K562 (cell line): ENCODE results near the gene GTF2H4. TPM values are rescaled to one million over a fixed set of nuclear protein-coding genes. Genes with fewer than 3 reads are reported as not detected.
A peak's percentile ranks its signal among the peaks of the same experiment; 100 is the strongest.

Experiments
- BCOR ChIP-seq: fragments of 450-650 bp; IDR thresholded peaks from 2 replicates; pipeline ENCODE4 v1.6.1; 2016
- CXXC5 ChIP-seq: fragments of 250-450 bp; sonication (Bioruptor Pico); IDR thresholded peaks from 2 replicates; pipeline ENCODE4 v1.8.0; 2022; ENCODE audit warnings: inconsistent platforms, mild to moderate bottlenecking, moderate library complexity
- HEY1 ChIP-seq: fragments of 250-450 bp; sonication (Bioruptor Pico); IDR thresholded peaks from 2 replicates; pipeline ENCODE4 v1.5.0; 2020; ENCODE audit warnings: mild to moderate bottlenecking, moderate library complexity, borderline replicate concordance
- KDM1A ChIP-seq, 2 experiments: fragments of 450-650 bp; IDR thresholded peaks; 2 replicates each; pipeline ENCODE4 v1.6.1; 2016; ENCODE audit warnings: mild to moderate bottlenecking in 2 of 2
- MEIS2 ChIP-seq: fragments of 450-650 bp; IDR thresholded peaks from 2 replicates; pipeline ENCODE4 v1.6.1; 2014; ENCODE audit warnings: mild to moderate bottlenecking; ENCODE audit not compliant: partially characterized antibody
- MNT ChIP-seq, 2 experiments: fragments of 450-650 bp; conservative IDR thresholded peaks; 2 replicates each; pipeline ENCODE4 v1.6.1; 2017; ENCODE audit warnings: mild to moderate bottlenecking in 2 of 2, moderate library complexity in 2 of 2
- NR4A1 ChIP-seq, 2 experiments: fragments of 250-450 bp in 1 of 2; fragments of 450-650 bp in 1 of 2; sonication (Bioruptor Pico) in 1 of 2; IDR thresholded peaks; 2 replicates each; pipeline versions ENCODE4 v1.4.0 to v1.6.1; 2016 to 2020; ENCODE audit warnings: mild to moderate bottlenecking in 2 of 2, missing compliant biosample characterization in 1 of 2, missing genetic modification characterization in 1 of 2, moderate library complexity in 1 of 2
- POLR2G ChIP-seq: fragments of 200-400 bp; formaldehyde crosslinking; IDR thresholded peaks from 2 replicates; pipeline ENCODE4 v1.6.1; 2017; ENCODE audit warnings: low read depth, mild to moderate bottlenecking, antibody characterized with exemption, low read length, moderate library complexity
- RREB1 ChIP-seq: fragments of 250-450 bp; sonication (Bioruptor Pico); IDR thresholded peaks from 2 replicates; pipeline ENCODE4 v1.4.0; 2020
- SIRT6 ChIP-seq: IDR thresholded peaks from one replicate; pipeline ENCODE4 v1.6.1; 2012; ENCODE audit warnings: low read depth, mild to moderate bottlenecking, control low read depth, inconsistent platforms, low read length, moderate library complexity
- ZBTB2 ChIP-seq: fragments of 450-650 bp; IDR thresholded peaks from 2 replicates; pipeline ENCODE4 v1.6.1; 2016; ENCODE audit warnings: antibody characterized with exemption
- ZFP91 ChIP-seq: sonication (generic); formaldehyde crosslinking; IDR thresholded peaks from 2 replicates; pipeline ENCODE4 v1.8.0; 2022; ENCODE audit warnings: mild to moderate bottlenecking, missing genetic modification reagents
- ZNF511 ChIP-seq: sonication (generic); formaldehyde crosslinking; IDR thresholded peaks from 2 replicates; pipeline ENCODE4 v1.8.0; 2022; ENCODE audit warnings: mild to moderate bottlenecking, missing genetic modification reagents
- ZNF766 ChIP-seq: fragments of 200-800 bp; sonication (Bioruptor generic); conservative IDR thresholded peaks from 2 replicates; pipeline ENCODE4 v1.6.1; 2016; ENCODE audit warnings: missing genetic modification characterization, missing compliant biosample characterization
- polyA plus RNA-seq, 8 experiments: library from polyadenylated mRNA; depleted of rRNA in 4 of 8; stranded (reverse) in 5 of 8; unstranded in 3 of 8; fragments of >200 nt; fragmentation: Nextera tagmentation in 2 of 8; fragmentation: Illumina TruSeq in 1 of 8; extraction: Ambion mirVana in 2 of 8; extraction: Trizol in 1 of 8; gene quantifications; 2 replicates each; pipeline versions ENCODE4 v1.2.1 to v1.2.3, GENCODE V29; 2011 to 2014; ENCODE audit warnings: inconsistent platforms in 1 of 8, missing spikeins in 1 of 8
- total RNA-seq, 7 experiments: library from RNA; depleted of rRNA in 6 of 7; stranded (reverse); fragments of >200 nt in 6 of 7; fragmentation: Illumina TruSeq in 2 of 7; extraction: Trizol in 2 of 7; gene quantifications; 2 replicates each; pipeline versions ENCODE4 v1.2.1 to v1.2.3, GENCODE V29; 2011 to 2021; ENCODE audit warnings: low replicate concordance in 1 of 7

GTF2H4 gene
- total and polyA plus RNA-seq, 9 of the 15 experiments (the other 6 are each of a cell fraction or from before 2014, with no cell fraction given): 3.6 to 86.1 (median 39.6) TPM

- peak; percentile 71; the same call in 1 of the 2 replicates for TF ChIP-seq ZBTB2
- TF ChIP-seq BCOR: peak; percentile 72
- peak; percentile 75 for TF ChIP-seq CXXC5 (CRISPR knock-in tag)
- no peak for TF ChIP-seq POLR2G
- TF ChIP-seq ZFP91 (CRISPR knock-in tag): no peak
- TF ChIP-seq SIRT6: no peak
- no peak for TF ChIP-seq MEIS2
- no peak for TF ChIP-seq HEY1 (CRISPR knock-in tag)
- no peak for TF ChIP-seq ZNF511 (CRISPR knock-in tag)
- TF ChIP-seq ZNF766: peak; percentile 69; the same call in 1 of the 2 replicates
- peak; percentile 52 to 56; a peak in 3 of 4 replicates for TF ChIP-seq KDM1A (IDR thresholded peaks at IDR 0.05)
- 0 out of 2 replicates have a peak, but pooled peaks have one; percentile 36 for TF ChIP-seq RREB1 (CRISPR knock-in tag)
- TF ChIP-seq NR4A1 (CRISPR knock-in tag; IDR thresholded peaks at IDR 0.05): no peak
- TF ChIP-seq NR4A1 (tag; IDR thresholded peaks at IDR 0.05): no peak
- no peak for TF ChIP-seq MNT (conservative IDR thresholded peaks at IDR 0.05)
Measured at GRCh38 chr6:30879684-30880427, 28.2 kb upstream of the GTF2H4 start (continued).
